AG09309 (cell line): ENCODE data around the gene PRAC1.

Source experiments
- DNase-seq: peaks from one replicate; pipeline ENCODE4 v3.0.0-alpha.2; 2010; ENCODE audit warnings: low read depth
- H3K4me3 ChIP-seq: 2 replicates; pipeline ENCODE4 v1.5.1; 2011; ENCODE audit warnings: mild to moderate bottlenecking, low read depth, low read length, moderate library complexity; ENCODE audit not compliant: control insufficient read depth
- TF ChIP-seq, protein P1 (sequence below): IDR thresholded peaks from 2 replicates; pipeline ENCODE4 v1.5.1; 2011; ENCODE audit warnings: mild to moderate bottlenecking, low read depth, low read length, inconsistent platforms; ENCODE audit not compliant: insufficient read depth, control insufficient read depth; ENCODE audit errors: missing control alignments

Gene PRAC1

DNA sequence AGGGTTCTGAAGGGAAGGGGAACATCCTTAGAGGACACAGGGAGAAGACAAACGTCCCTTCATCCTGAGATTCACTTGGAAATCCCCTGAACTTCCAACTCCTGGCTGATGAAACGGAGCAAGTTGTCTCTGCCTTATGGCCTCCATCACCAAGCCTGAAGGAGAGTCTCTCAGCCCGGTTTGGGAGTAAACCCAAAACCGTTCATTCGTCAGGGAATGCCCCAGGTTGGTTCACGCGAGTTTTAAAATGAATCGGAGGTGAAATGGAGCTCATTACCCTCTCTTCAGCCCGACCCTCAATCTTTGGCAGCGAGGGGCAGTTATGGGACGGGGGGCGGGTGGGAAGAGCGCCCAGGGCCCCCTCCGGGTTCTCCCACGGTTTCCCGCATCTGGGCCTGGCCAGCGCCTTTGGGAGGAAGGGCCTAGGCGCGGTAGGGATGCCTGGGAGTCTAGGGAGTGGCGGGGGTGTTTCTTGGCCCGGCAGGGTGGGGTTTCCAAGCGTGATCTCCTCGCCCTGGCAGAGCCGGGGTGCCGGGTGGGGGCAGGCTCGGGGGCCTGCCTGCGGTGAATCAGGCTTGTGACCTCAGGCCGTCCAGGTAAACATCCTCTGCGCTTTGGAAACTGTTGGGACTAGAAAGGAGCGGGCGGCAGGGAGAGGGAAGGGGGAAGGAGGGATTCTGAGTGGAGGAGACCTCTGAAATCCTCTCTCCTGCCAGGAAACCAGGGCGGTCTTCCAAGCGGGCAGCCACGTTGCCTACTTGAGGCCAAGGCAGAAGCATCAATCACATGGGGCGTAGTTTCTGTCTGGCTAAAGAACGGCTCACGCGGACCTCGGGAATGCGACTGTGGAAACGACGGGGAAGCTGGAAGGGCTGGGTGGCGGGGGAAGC lies 30.3 kb upstream of the PRAC1 start:
- H3K4me3 ChIP-seq: no peak overlapping the region
- TF ChIP-seq, protein P1, sequence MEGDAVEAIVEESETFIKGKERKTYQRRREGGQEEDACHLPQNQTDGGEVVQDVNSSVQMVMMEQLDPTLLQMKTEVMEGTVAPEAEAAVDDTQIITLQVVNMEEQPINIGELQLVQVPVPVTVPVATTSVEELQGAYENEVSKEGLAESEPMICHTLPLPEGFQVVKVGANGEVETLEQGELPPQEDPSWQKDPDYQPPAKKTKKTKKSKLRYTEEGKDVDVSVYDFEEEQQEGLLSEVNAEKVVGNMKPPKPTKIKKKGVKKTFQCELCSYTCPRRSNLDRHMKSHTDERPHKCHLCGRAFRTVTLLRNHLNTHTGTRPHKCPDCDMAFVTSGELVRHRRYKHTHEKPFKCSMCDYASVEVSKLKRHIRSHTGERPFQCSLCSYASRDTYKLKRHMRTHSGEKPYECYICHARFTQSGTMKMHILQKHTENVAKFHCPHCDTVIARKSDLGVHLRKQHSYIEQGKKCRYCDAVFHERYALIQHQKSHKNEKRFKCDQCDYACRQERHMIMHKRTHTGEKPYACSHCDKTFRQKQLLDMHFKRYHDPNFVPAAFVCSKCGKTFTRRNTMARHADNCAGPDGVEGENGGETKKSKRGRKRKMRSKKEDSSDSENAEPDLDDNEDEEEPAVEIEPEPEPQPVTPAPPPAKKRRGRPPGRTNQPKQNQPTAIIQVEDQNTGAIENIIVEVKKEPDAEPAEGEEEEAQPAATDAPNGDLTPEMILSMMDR: no peak
- DNase-seq: no peak

DNA sequence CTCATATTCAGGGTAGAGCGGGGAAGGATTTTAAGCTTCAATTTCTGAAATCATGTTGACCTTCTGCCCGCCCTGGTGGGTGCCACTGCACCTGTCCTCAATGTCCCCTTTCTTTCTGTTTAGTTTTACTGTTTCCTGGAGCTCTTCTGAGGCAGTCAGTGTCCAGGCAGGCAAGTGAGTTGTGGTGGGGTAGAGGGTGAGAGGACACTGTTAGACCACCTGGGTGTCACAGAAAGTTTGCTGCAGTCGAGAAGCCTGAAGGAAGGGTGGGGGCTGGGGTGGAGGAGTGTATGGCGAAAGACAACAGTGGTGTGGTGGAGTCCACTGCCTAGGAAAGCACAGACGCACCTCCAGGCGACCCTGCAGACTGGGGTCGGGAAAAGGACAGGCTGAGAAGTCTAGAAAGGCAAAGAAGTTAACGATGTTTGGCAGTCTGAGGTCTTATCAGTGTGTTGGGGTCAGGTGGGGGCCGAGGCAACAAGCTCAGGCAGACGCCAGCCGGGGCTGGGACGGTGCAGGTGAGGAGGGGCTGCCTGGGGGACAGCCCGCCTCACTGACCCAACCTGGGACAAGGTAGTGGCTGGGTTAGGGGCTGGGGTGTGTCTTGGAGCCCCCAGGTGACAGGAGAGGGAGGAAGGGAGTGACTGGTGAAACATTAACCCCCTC lies 29.5 kb upstream of the PRAC1 start:
- TF ChIP-seq, protein P1: no peak

DNA sequence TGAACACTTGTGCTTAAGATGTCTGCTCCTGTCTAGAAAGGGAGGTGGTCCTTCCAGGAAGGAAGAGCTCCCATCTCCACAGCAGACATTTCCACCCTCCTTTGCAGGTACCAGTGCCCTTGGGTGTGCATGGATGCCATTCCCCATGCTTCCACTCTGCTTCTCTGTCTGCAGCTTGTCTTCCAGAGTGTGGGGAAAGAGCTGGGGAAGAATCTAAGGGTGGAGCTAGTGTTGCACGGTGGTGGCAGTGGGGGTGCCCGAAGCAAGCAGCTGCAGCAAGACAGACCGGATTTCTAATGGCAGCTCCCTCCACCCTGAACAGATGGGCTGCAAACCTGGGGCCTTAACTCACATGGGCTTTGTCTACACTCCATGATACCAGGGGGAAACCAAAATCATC lies 28.9 kb upstream of the PRAC1 start:
- no peak overlapping the region for H3K4me3 ChIP-seq
- DNase-seq: no peak
- TF ChIP-seq, protein P1: no peak

More for the DNA sequence above, 29.5 kb upstream of the PRAC1 start:
- DNase-seq: no peak
- no peak overlapping the region for H3K4me3 ChIP-seq

DNA sequence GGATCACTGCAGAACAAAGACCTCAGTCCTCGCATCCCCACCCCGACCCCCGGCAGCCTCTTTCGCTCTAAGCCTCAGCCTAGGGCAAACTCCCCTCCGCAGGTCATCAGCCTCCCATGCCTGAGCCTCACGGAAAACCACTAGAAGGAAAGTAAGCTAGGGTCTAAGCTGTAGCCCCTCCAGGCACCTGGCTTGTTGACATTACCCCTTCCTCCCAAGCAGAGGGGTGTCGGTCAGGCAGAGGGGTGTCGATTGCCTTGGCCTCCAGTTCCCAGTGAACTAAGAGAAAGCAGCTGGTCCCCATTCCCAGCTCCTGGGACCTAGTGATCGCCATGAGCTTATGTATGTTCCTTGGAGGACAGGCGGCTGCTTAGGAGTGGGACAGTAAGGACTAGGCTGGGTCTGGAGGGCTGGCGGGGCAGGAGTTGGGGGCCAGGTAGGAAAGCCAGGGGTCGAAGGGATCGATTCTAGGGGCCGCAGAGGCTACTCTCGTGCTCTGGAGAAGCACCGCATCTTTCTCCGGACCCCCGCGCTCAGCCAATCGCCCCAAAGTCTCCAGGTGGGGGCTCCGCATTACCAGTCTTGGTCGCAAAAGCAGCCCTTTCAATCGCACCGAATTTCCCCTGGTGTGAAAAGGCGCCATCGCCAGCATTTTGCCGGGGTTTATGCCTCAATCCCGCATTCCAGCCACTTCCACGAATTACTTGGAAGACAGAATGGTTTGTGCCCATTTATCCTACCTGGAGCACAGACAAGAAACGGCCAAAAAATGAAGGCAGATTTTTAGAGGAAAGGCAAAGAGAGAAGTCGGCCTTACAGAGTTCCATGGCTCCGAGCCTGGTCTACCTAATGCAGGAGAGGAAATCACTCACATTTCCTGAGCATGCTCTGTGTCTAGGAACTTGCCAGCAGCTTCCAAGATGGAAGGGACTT lies 27.6 kb upstream of the PRAC1 start:
- H3K4me3 ChIP-seq: no peak overlapping the region
- TF ChIP-seq, protein P1: no peak
- DNase-seq: no peak

- TF ChIP-seq, protein P1: no peak
- DNase-seq: no peak
- H3K4me3 ChIP-seq: no peak overlapping the region
Observed at GRCh38 chr17:48748718-48749566, 26.6 kb upstream of the PRAC1 start.
